Measurements from ENCODE around the gene DHRS1.

- TF ChIP-seq MAFF (IDR thresholded peaks at IDR 0.05; ENCODE audit: low read length) (no peak), DEAF1 (CRISPR knock-in tag; IDR thresholded peaks at IDR 0.05) (no peak), ZNF395 (CRISPR knock-in tag; IDR thresholded peaks at IDR 0.05) (no peak)
Observed at GRCh38 chr14:24250354-24250753, 49.2 kb downstream of the DHRS1 start.

All from K562 (cell line).